ENCODE data around the gene CLRN3.

- TF ChIP-seq POLR2A (IDR thresholded peaks at IDR 0.05), result no peak
- TF ChIP-seq CTCF (IDR thresholded peaks at IDR 0.05), result no peak
Measured at GRCh38 chr10:127840884-127841283, 51.9 kb downstream of the CLRN3 start.
